ENCODE results near the gene ABCC12.

DNA sequence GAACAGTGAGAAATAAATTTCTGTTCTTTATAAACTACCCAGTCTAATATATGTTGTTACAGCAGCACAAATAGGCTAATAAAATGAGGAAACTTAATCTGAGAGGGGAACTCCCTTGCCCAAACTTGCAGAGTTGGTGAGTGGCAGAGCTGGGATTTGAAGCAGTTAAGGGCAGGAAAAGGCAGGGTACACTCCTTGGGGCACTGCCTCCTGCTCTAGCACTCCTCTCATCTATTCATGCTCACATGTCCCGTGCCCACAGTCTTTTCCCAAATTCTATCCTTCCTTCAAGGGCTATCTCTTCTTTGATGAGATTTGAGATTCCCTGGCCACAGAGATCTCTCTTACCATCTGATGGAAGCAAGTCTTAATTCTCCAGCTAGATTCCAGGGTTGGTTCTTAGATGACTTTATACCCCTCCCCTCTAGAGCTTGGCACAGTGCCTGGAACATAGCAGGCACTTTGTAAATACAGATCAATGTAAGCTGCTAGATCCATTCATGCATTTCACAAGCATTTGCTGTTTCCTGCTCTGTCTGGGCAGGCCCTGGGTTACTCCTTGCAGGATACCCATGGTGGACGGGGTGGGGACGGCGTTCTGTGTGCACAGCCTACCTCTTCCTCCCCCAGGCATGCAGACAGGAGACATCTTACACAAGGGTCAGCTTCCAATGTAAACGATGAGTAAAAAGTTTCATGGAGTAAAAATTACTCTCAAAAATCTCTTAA is 39.2 kb upstream of the ABCC12 start:
- TF ChIP-seq, protein P1, sequence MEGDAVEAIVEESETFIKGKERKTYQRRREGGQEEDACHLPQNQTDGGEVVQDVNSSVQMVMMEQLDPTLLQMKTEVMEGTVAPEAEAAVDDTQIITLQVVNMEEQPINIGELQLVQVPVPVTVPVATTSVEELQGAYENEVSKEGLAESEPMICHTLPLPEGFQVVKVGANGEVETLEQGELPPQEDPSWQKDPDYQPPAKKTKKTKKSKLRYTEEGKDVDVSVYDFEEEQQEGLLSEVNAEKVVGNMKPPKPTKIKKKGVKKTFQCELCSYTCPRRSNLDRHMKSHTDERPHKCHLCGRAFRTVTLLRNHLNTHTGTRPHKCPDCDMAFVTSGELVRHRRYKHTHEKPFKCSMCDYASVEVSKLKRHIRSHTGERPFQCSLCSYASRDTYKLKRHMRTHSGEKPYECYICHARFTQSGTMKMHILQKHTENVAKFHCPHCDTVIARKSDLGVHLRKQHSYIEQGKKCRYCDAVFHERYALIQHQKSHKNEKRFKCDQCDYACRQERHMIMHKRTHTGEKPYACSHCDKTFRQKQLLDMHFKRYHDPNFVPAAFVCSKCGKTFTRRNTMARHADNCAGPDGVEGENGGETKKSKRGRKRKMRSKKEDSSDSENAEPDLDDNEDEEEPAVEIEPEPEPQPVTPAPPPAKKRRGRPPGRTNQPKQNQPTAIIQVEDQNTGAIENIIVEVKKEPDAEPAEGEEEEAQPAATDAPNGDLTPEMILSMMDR (IDR thresholded peaks at IDR 0.05) = no peak
- no peak for TF ChIP-seq EZH2 (IDR thresholded peaks at IDR 0.05)
- TF ChIP-seq EZH2phosphoT487 (IDR thresholded peaks at IDR 0.05) = no peak
